SK-N-SH treated with all-trans-retinoic acid at 6 μM for 48 hours (cell line): ENCODE measurements around the gene ZNF536.

ENCODE experiments used
- ATAC-seq: fragments of 200-7000 bp; cut with Tn5 transposase; 3 replicates; pipeline ENCODE4 v1.9.1; 2020; ENCODE audit warnings: mild to moderate bottlenecking, moderate library complexity
- ARNTL ChIP-seq: fragments of 450-650 bp; formaldehyde crosslinking; IDR thresholded peaks from 2 replicates; pipeline ENCODE4 v1.5.0; 2020; ENCODE audit warnings: low read depth, mild to moderate bottlenecking, moderate library complexity, borderline replicate concordance
- BACH2 ChIP-seq: fragments of 250-450 bp; sonication (Bioruptor Pico); IDR thresholded peaks from 2 replicates; pipeline ENCODE4 v1.9.0; 2021; ENCODE audit warnings: mild to moderate bottlenecking, borderline replicate concordance
- CSDC2 ChIP-seq: fragments of 250-450 bp; sonication (Bioruptor Pico); IDR thresholded peaks from 2 replicates; pipeline ENCODE4 v1.5.0; 2020; ENCODE audit warnings: mild to moderate bottlenecking, moderate library complexity
- ESRRG ChIP-seq: fragments of 250-450 bp; sonication (Bioruptor Pico); IDR thresholded peaks from 2 replicates; pipeline ENCODE4 v1.6.1; 2021; ENCODE audit warnings: mild to moderate bottlenecking
- ISL1 ChIP-seq: fragments of 250-450 bp; sonication (Bioruptor Pico); IDR thresholded peaks from 2 replicates; pipeline ENCODE4 v2.1.2; 2022; ENCODE audit warnings: mild to moderate bottlenecking, moderate library complexity
- OSR1 ChIP-seq: fragments of 250-450 bp; sonication (Bioruptor Pico); IDR thresholded peaks from 2 replicates; pipeline ENCODE4 v1.8.0; 2022; ENCODE audit warnings: moderate library complexity, mild to moderate bottlenecking, inconsistent platforms
- PPARA ChIP-seq: fragments of 250-450 bp; sonication (Bioruptor Pico); IDR thresholded peaks from 2 replicates; pipeline ENCODE4 v1.5.0; 2020; ENCODE audit warnings: mild to moderate bottlenecking, borderline replicate concordance
- RARB ChIP-seq: fragments of 250-450 bp; sonication (Bioruptor Pico); IDR thresholded peaks from 2 replicates; pipeline ENCODE4 v1.8.0; 2021; ENCODE audit warnings: mild to moderate bottlenecking, moderate library complexity
- TCF4 ChIP-seq: fragments of 250-450 bp; sonication (Bioruptor Pico); IDR thresholded peaks from 2 replicates; pipeline ENCODE4 v1.8.0; 2021; ENCODE audit warnings: mild to moderate bottlenecking, moderate library complexity, borderline replicate concordance
- TSHZ2 ChIP-seq: fragments of 250-450 bp; sonication (Bioruptor Pico); IDR thresholded peaks from 2 replicates; pipeline ENCODE4 v1.5.0; 2020; ENCODE audit warnings: mild to moderate bottlenecking, moderate library complexity
- ZC3H10 ChIP-seq: fragments of 250-450 bp; sonication (Bioruptor Pico); IDR thresholded peaks from 2 replicates; pipeline ENCODE4 v1.5.1; 2021; ENCODE audit warnings: mild to moderate bottlenecking, moderate library complexity
- ZFP3 ChIP-seq: fragments of 250-450 bp; sonication (Bioruptor Pico); IDR thresholded peaks from 2 replicates; pipeline ENCODE4 v1.5.0; 2020; ENCODE audit warnings: mild to moderate bottlenecking, moderate library complexity
- ZFP30 ChIP-seq: fragments of 450-650 bp; formaldehyde crosslinking; IDR thresholded peaks from 2 replicates; pipeline ENCODE4 v1.5.0; 2022; ENCODE audit warnings: mild to moderate bottlenecking, moderate library complexity
- ZNF565 ChIP-seq: fragments of 450-650 bp; formaldehyde crosslinking; conservative IDR thresholded peaks from 2 replicates; pipeline ENCODE4 v1.5.0; 2020; ENCODE audit warnings: low read depth, mild to moderate bottlenecking, moderate library complexity
- ZNF8 ChIP-seq: fragments of 450-650 bp; formaldehyde crosslinking; IDR thresholded peaks from 2 replicates; pipeline ENCODE4 v1.5.0; 2020; ENCODE audit warnings: mild to moderate bottlenecking, moderate library complexity
- TF ChIP-seq, protein P1 (sequence below): fragments of 250-450 bp; sonication (Bioruptor Pico); IDR thresholded peaks from 2 replicates; pipeline ENCODE4 v1.5.1; 2021; ENCODE audit warnings: mild to moderate bottlenecking, moderate library complexity
- TF ChIP-seq, protein P2 (sequence below): fragments of 250-450 bp; sonication (Bioruptor Pico); IDR thresholded peaks from 2 replicates; pipeline ENCODE4 v1.8.0; 2021; ENCODE audit warnings: low read depth, mild to moderate bottlenecking, moderate library complexity, borderline replicate concordance
- TF ChIP-seq, protein P3 (sequence below): fragments of 250-450 bp; sonication (Bioruptor Pico); IDR thresholded peaks from 2 replicates; pipeline ENCODE4 v1.5.1; 2020; ENCODE audit warnings: low read depth, mild to moderate bottlenecking, moderate library complexity

ZNF536 gene

GRCh38 chr19:30557212-30557611 is 185.0 kb downstream of the ZNF536 start:
- no peak for ATAC-seq
- no peak for TF ChIP-seq ARNTL (CRISPR knock-in tag)

DNA sequence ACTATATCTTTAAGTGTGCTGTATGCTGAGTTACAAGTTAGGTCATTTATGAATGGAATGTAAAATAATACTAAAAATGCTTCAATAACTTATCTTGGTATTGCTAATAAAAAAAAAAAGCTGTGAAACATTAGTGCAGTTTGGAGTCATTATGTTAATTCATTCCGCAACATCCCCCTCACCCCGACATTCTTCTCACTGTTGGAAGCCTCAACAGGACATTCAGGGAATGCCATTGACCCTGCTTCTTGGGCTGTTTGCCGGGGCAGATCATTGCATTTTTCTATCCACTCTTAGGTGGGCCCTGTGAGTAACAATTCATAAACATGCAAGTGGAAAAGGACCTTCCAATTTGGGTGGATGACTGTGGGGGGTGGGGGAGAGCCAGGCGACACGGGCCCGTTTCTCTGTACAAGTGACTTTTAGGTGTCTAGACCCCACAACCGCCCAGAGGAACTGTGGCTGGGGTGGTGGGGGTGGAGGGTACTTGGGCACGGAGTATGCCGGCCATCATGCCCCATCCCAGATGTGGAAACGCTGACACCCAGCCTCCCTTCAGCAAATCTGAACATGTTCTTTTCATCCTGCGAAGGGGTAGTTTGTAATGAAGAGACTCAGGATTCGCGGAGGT is 185.9 kb downstream of the ZNF536 start:
- no peak for ATAC-seq
- no peak for TF ChIP-seq CSDC2 (CRISPR knock-in tag)
- TF ChIP-seq, protein P1, sequence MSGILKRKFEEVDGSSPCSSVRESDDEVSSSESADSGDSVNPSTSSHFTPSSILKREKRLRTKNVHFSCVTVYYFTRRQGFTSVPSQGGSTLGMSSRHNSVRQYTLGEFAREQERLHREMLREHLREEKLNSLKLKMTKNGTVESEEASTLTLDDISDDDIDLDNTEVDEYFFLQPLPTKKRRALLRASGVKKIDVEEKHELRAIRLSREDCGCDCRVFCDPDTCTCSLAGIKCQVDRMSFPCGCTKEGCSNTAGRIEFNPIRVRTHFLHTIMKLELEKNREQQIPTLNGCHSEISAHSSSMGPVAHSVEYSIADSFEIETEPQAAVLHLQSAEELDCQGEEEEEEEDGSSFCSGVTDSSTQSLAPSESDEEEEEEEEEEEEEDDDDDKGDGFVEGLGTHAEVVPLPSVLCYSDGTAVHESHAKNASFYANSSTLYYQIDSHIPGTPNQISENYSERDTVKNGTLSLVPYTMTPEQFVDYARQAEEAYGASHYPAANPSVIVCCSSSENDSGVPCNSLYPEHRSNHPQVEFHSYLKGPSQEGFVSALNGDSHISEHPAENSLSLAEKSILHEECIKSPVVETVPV (CRISPR knock-in tag) = no peak
- TF ChIP-seq ESRRG (CRISPR knock-in tag) = no peak
- no peak for TF ChIP-seq RARB (CRISPR knock-in tag)
- TF ChIP-seq ZFP30 (CRISPR knock-in tag) = no peak
- no peak for TF ChIP-seq BACH2 (CRISPR knock-in tag)
- TF ChIP-seq, protein P2, sequence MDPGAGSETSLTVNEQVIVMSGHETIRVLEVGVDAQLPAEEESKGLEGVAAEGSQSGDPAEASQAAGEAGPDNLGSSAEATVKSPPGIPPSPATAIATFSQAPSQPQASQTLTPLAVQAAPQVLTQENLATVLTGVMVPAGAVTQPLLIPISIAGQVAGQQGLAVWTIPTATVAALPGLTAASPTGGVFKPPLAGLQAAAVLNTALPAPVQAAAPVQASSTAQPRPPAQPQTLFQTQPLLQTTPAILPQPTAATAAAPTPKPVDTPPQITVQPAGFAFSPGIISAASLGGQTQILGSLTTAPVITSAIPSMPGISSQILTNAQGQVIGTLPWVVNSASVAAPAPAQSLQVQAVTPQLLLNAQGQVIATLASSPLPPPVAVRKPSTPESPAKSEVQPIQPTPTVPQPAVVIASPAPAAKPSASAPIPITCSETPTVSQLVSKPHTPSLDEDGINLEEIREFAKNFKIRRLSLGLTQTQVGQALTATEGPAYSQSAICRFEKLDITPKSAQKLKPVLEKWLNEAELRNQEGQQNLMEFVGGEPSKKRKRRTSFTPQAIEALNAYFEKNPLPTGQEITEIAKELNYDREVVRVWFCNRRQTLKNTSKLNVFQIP (CRISPR knock-in tag) = no peak
- no peak for TF ChIP-seq ARNTL (CRISPR knock-in tag)
- TF ChIP-seq TCF4 (CRISPR knock-in tag) = no peak
- no peak for TF ChIP-seq ZFP3 (CRISPR knock-in tag)
- no peak for TF ChIP-seq TSHZ2

DNA sequence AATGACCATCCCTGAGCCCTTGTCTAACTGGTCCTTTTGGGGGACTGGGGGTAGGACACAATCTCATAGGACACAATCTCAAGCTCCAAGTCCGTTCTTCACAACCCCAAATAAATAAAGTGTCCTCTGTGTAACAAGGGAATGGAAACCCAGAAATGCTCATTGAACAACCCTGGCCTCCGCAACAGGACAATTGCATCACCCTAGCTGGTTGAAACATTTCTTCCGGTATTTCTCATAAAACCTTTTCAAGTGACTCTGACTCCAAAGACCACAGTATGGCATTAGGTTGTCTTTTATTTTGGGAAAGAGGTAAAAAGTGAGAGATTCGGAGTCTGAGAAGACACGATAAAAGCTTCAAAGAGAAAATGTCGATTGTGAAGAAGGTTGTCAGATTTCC is 186.6 kb downstream of the ZNF536 start:
- TF ChIP-seq PPARA (CRISPR knock-in tag) (no peak), BACH2 (CRISPR knock-in tag) (no peak), ESRRG (CRISPR knock-in tag) (no peak), RARB (CRISPR knock-in tag) (no peak), ZFP3 (CRISPR knock-in tag) (no peak), TSHZ2 (no peak), CSDC2 (CRISPR knock-in tag) (no peak), ZFP30 (CRISPR knock-in tag) (no peak), ZNF8 (no peak), ARNTL (CRISPR knock-in tag) (no peak), ZNF565 (CRISPR knock-in tag) (no peak), ISL1 (CRISPR knock-in tag) (no peak), TCF4 (CRISPR knock-in tag) (no peak), OSR1 (CRISPR knock-in tag) (no peak), ZC3H10 (CRISPR knock-in tag) (no peak)
- TF ChIP-seq, protein P3, sequence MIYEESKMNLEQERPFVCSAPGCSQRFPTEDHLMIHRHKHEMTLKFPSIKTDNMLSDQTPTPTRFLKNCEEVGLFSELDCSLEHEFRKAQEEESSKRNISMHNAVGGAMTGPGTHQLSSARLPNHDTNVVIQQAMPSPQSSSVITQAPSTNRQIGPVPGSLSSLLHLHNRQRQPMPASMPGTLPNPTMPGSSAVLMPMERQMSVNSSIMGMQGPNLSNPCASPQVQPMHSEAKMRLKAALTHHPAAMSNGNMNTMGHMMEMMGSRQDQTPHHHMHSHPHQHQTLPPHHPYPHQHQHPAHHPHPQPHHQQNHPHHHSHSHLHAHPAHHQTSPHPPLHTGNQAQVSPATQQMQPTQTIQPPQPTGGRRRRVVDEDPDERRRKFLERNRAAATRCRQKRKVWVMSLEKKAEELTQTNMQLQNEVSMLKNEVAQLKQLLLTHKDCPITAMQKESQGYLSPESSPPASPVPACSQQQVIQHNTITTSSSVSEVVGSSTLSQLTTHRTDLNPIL = no peak
- TF ChIP-seq, protein P2 (CRISPR knock-in tag) = no peak
- no peak for ATAC-seq
